HTERT RPE-1 (cell line): ENCODE measurements around the gene RAB12.

Experiments used
- in situ Hi-C: fragments of 300-500 bp; cut with MboI; formaldehyde crosslinking; loops from 4 replicates; pipeline ENCODE4 v1.14.3; 2020; ENCODE audit warnings: low sequenced_read_pairs

RAB12 gene

DNA sequence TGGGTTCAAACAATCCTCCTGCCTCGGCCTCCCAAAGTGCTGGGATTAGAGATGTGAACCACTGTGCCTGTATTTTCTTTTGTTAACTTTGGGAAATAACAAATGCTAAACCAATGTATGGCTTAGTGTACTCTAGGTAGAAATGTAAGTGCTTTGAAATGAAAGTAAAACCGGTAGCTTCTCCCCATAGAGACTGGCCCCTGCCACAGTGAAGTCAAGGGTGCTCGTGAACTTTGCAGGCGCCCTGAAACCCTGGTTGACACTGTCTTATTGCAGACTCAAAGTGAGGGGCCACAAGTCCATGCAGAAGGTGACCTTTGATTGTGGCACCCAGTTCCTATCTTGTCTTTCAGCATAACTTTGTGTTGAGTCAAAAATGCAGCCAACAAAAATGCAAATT, 72.0 kb downstream of the RAB12 start:
- in situ Hi-C loops, result no loop called here

DNA sequence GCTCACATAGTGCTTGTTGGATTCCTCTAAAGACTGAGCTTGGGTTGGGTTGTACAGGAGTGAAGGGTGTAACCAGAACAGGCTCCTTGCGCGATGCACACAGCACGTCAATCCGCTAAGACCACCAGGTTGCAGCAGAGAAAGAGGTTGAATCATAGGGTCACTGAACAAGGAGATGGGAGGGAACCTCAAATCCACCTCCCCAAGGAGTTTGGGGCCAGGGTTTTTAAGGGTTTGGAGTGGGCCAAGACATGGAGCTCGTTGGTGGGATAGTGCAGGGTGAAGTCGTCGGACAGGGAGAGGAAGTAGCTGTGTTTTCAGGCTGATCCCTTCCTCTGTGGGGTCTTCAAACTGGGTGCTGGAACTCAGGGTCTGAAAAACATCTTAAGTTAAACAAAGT, 75.3 kb downstream of the RAB12 start:
- in situ Hi-C loops, result no loop called here

DNA sequence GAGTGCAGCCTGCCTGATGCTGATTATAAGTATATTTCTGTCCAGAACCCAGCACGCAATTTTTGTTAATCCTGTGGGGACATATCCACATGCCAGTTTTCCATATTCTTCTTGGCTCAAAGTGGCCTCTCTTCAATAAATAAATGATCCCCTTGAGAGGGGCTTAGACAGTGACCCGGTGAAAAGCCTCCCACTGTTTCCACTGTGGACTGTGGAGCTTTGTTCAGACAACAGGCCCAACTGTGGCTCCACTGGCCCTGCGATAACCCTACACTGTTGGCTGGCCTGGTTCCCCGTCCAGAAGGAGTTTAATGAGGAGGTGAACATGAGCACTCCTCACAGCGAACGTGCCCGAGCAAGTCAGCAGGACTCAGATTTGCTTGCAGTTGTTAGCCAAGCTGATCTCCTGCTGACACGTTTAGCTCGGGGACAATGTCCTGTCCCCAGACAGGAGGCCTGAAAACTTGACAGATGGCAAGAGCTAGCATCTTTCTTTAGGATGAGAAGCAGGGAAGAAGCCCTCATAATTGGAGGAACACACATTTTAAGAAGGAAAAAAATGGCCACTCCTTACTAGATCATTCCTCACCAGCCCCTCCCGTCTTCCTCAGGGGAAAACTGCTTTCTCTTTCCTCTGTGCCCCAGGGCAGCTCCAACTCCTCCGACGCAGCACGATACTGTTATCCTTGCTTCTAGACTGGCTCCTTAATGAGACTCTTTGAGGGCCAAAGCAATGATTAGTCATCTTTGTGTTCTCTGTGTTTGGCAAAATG, 76.1 kb downstream of the RAB12 start:
- in situ Hi-C loops, result no loop called here

DNA sequence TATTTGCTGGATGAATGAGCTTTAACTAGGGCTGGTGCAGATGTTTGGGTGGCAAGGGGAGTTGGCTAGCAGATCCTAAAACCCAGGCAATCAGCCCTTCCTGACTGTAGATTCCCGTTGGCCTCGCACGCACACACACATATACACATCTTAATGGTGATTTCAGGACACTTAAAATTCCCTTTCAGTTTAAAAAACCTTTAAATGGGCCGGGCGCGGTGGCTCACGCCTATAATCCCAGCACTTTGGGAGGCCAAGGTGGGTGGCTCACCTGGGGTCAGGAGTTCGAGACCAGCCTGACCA, 76.6 kb downstream of the RAB12 start:
- in situ Hi-C loops, result no loop called here

DNA sequence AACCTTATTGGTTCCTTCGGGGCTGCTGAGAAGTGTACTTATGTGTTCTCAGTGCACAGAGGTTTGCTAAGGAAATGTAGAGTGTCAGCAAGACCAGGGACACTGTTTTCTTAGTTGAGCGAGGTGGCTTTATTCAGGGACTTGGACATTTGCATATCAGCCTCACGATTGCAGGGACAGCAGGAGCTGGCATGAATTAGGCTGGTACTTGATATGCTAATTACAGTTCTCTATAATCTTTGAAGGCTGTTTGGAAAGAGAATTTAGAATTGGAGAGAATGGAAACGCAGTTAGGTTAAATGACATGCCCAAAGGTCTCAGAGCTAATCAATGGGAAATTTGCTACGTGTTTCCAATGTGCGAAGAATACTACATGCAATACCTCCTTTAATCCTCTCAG, 77.4 kb downstream of the RAB12 start:
- in situ Hi-C loops, result no loop called here

DNA sequence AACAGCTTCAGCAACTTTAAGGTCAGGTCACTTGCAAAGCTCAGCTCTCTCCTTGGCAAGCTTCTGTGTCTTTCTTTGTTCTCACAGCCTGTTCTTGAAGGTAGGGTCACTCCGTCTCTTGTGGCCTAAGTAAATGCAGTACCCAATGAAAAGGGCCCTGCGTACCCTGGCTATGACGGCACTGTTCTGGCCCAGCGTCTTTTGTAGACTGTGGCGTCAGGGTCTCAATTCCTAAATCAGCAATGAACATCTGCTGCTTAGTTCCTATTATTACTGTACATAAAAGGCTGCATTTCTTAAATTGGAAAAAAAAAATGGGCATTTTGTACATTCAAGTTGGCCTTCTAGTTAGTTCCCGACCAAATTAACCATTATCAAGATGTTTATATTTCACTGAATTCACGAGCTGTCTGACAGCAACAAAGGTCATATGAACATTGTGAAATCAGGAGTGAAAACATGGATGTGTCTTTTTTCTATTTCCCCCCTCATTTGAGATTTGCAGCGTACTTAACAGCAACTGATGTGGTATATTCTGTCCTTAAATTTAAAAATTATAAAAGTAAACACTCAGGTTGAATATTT, 79.1 kb downstream of the RAB12 start:
- in situ Hi-C loops, result no loop called here

DNA sequence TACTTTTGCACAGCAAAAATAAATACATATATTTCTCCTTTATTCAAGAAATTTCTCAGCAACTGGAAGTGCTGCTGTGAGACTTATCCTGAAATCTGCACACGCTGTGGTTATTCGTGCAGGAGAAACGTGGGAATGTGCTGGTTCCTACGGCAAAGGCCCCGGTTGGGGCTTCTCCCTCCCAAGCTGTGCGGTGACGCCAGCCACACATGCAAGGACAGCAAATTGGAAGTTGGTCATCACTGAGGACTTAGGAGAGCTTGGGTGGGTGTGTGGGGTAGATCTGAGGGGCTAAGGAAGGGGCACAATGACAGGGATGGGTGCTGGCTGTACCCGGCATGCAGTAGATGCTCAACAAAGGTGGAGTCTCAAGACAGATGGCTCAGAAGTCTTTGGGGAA, 79.6 kb downstream of the RAB12 start:
- in situ Hi-C loops, result no loop called here
